Neuronal stem cell (in vitro differentiated cells): ENCODE results near the gene JUN.
A peak's percentile ranks its signal among the peaks of the same experiment; 100 is the strongest.

Source experiments
- DNase-seq: peaks from one replicate; pipeline ENCODE4 v3.0.0-alpha.2; 2013; ENCODE audit warnings: low spot score
- H2AFZ ChIP-seq: one replicate; pipeline ENCODE4 v1.6.1; 2013; ENCODE audit warnings: mild to moderate bottlenecking, low read length, inconsistent platforms
- H2AK5ac ChIP-seq: 2 replicates; pipeline ENCODE4 v1.6.1; 2013; ENCODE audit warnings: low read depth, mild to moderate bottlenecking, inconsistent platforms, low read length, moderate library complexity, mixed read lengths
- H2BK120ac ChIP-seq: 2 replicates; pipeline ENCODE4 v1.6.1; 2013; ENCODE audit warnings: low read depth, mild to moderate bottlenecking, inconsistent platforms, low read length, moderate library complexity, mixed read lengths
- H2BK12ac ChIP-seq: one replicate; pipeline ENCODE4 v1.6.1; 2013; ENCODE audit warnings: low read length, inconsistent platforms
- H2BK15ac ChIP-seq: 2 replicates; pipeline ENCODE4 v1.6.1; 2013; ENCODE audit warnings: mild to moderate bottlenecking, low read length, inconsistent platforms, mixed read lengths
- H2BK5ac ChIP-seq: one replicate; pipeline ENCODE4 v1.6.1; 2013; ENCODE audit warnings: inconsistent platforms, mild to moderate bottlenecking, low read length, moderate library complexity
- H3K14ac ChIP-seq: one replicate; pipeline ENCODE4 v1.6.1; 2013; ENCODE audit warnings: low read length, inconsistent platforms
- H3K18ac ChIP-seq: 2 replicates; pipeline ENCODE4 v1.6.1; 2013; ENCODE audit warnings: low read length, inconsistent platforms
- H3K23ac ChIP-seq: 2 replicates; pipeline ENCODE4 v1.6.1; 2013; ENCODE audit warnings: low read depth, mild to moderate bottlenecking, mixed read lengths, low read length, inconsistent platforms; ENCODE audit not compliant: poor library complexity
- H3K27ac ChIP-seq: replicated peaks from 3 replicates; pipeline ENCODE4 v1.5.1; 2013; ENCODE audit warnings: low read length, inconsistent platforms
- H3K27me3 ChIP-seq, 3 experiments: 2 replicates each; pipeline ENCODE4 v1.6.1; 2013; ENCODE audit warnings: low read length in 3 of 3, mild to moderate bottlenecking in 2 of 3, inconsistent platforms in 1 of 3, low read depth in 1 of 3, mixed read lengths in 1 of 3, moderate library complexity in 1 of 3; ENCODE audit not compliant: control insufficient read depth in 3 of 3, insufficient read depth in 3 of 3
- H3K36me3 ChIP-seq, 2 donors: replicated peaks in 1 of 2; 2 replicates each; pipeline ENCODE4 v1.6.1; 2013; ENCODE audit warnings: low read length in 2 of 2; ENCODE audit not compliant: control insufficient read depth in 2 of 2, insufficient read depth in 2 of 2
- H3K4ac ChIP-seq: 2 replicates; pipeline ENCODE4 v1.6.1; 2013; ENCODE audit warnings: inconsistent platforms, mild to moderate bottlenecking, low read length, moderate library complexity
- H3K4me1 ChIP-seq, 2 donors: 1 replicate in 1 of 2; 2 replicates in 1 of 2; pipeline ENCODE4 v1.6.1; 2013; ENCODE audit warnings: low read length in 2 of 2, low read depth in 1 of 2; ENCODE audit not compliant: control insufficient read depth in 2 of 2, insufficient read depth in 1 of 2
- H3K4me2 ChIP-seq: one replicate; pipeline ENCODE4 v1.6.1; 2013; ENCODE audit warnings: mild to moderate bottlenecking, low read length, inconsistent platforms; ENCODE audit not compliant: insufficient read depth, poor library complexity, severe bottlenecking
- H3K4me3 ChIP-seq, 2 donors: 2 replicates each; pipeline ENCODE4 v1.5.1; 2013; ENCODE audit warnings: low read length in 2 of 2, mild to moderate bottlenecking in 2 of 2, inconsistent platforms in 1 of 2, moderate library complexity in 1 of 2
- H3K79me1 ChIP-seq: one replicate; pipeline ENCODE4 v1.6.1; 2013; ENCODE audit warnings: low read depth, mild to moderate bottlenecking, inconsistent platforms, low read length, moderate library complexity
- H3K9ac ChIP-seq: one replicate; pipeline ENCODE4 v1.6.1; 2013; ENCODE audit warnings: mild to moderate bottlenecking, low read depth, low read length, inconsistent platforms; ENCODE audit not compliant: poor library complexity
- H3K9me3 ChIP-seq, 2 donors: replicated peaks in 1 of 2; 2 replicates each; pipeline versions ENCODE3 to v1.6.1; 2013; ENCODE audit warnings: low read length in 2 of 2, mild to moderate bottlenecking in 2 of 2, inconsistent platforms in 1 of 2, low read depth in 1 of 2, mixed read lengths in 1 of 2, moderate library complexity in 1 of 2; ENCODE audit not compliant: control insufficient read depth in 2 of 2, insufficient read depth in 1 of 2
- H4K8ac ChIP-seq: one replicate; pipeline ENCODE4 v1.6.1; 2013; ENCODE audit warnings: low read depth, mild to moderate bottlenecking, inconsistent platforms, low read length, moderate library complexity
- H4K91ac ChIP-seq: one replicate; pipeline ENCODE4 v1.6.1; 2013; ENCODE audit warnings: low read length, low read depth, mild to moderate bottlenecking, inconsistent platforms; ENCODE audit not compliant: poor library complexity
- WGBS, 2 donors: extraction: QIAGEN DNeasy Blood & Tissue Kit; methylation state at CpG; one replicate each; pipeline ENCODE4 v1.1.7; 2013; ENCODE audit warnings: missing lambda C conversion rate in 2 of 2, mixed read lengths in 1 of 2; ENCODE audit not compliant: insufficient read length in 2 of 2, insufficient replicate concordance in 1 of 2; ENCODE audit errors: extremely low coverage in 2 of 2; 5-methylcytosine and 5-hydroxymethylcytosine counted together

The JUN gene

DNA sequence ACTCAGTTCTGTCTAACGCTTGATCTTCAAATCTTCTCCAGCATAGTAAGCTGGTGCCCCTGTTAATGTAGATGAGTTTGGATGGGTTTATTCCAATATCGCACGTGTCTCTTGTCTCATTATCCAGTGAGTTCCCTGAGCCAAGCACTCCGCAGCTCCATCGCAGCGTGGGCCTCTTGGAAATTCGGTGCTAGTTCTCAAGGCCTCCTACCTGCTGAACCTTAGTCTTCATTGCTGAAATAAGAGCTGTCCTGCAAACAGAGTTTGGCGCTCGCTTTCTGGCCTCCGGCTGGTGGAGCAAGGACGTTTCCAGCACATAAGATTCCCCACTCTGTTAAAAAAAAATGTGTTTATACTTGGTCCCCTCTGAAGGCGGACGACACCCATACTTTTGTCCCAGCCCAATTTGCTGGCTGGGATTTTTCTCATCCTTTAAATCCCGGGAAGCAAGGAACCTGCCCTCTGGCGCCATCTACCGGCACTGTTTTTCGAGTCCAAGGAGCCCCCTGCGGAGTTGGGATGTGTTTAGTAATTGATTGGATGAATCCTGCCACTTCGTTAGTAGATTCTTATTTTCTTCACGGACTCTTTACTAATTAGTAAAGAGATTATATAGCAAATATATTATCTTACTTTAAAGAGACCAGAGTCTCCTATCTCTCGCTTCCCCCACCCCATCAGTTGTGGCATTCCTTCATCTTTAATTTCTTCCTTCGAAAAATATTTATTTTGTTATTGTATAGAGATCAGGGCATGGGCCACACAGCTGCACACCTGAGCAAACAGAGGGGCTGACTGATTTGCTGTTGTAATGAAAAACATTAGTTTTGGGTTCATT lies 14.7 kb downstream of the JUN start:
- no peaks in the 10 kb centered on the region for H3K36me3 ChIP-seq
- H4K8ac ChIP-seq, result no peak overlapping the region
- H3K4me1 ChIP-seq, result peaks cover 4 to 11% of the 10 kb centered on the region in 2 donors
- peak overlapping the region; percentile 23 for H3K18ac ChIP-seq
- no peak overlapping the region for H2BK5ac ChIP-seq
- H3K4ac ChIP-seq, result no peak overlapping the region
- no peak overlapping the region for H3K9ac ChIP-seq
- no peak overlapping the region for H2AFZ ChIP-seq
- H3K14ac ChIP-seq, result no peak overlapping the region
- no peaks in the 10 kb centered on the region for H3K27me3 ChIP-seq
- H3K23ac ChIP-seq, result no peak overlapping the region
- no peak overlapping the region for H2BK12ac ChIP-seq
- peak; percentile 72 for DNase-seq
- no peak overlapping the region for H4K91ac ChIP-seq
- H3K79me1 ChIP-seq, result no peaks in the 10 kb centered on the region
- no peak overlapping the region for H3K4me2 ChIP-seq
- no peak overlapping the region for H3K4me3 ChIP-seq
- H2BK15ac ChIP-seq, result no peak overlapping the region
- no peak overlapping the region for H3K27ac ChIP-seq
- no peak overlapping the region for H2AK5ac ChIP-seq
- WGBS, 2 donors, result no CpG with 5 or more reads among the region's 22 CpGs
- H2BK120ac ChIP-seq, result no peak overlapping the region
- H3K9me3 ChIP-seq, result peaks cover 0 to 2% of the 10 kb centered on the region in 2 donors

DNA sequence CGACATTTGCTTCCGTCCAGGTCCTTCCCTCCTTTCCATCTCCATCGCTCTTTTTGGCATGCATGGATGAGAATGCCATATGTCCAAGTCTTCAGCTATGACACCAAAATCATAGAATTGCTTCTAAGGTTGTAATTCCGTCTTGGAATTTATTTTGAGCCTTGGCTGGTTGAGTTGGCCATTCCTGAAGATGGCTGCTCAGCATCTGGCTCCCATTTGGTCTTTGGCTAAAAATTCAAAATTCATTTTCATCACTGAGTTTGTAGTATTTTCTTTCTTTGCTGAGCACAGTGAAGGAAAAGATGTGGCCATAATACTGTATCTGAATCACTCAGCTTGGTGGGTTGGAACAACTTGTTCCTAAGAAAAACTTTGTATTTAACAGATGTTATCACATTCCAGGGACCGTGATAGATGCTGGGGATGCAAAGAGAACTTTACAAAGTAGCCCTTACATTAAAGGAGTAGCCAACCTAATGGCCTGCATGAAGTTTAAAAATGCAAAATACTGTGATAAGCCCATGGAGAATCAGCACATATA lies 15.6 kb downstream of the JUN start:
- no peak overlapping the region for H2AFZ ChIP-seq
- no peak overlapping the region for H2AK5ac ChIP-seq

DNA sequence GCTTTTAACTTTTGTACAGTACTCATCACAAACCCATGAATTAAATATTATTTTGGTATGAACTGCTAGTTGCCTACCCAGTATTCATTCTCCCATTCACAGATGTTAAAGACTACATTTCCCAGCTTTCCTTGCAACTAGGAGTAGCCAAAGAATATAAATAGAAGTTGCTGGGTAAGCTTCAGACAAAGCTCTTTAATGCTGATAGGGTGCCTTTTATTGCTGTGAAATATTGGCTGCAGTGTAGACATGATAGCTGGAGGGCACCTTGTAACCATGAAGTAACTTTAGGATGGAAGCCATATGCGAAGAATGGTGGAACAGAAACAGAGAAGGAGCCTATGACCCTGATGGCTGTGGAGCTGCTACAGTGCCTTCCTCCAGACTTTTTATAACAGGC lies 16.7 kb downstream of the JUN start:
- H3K27me3 ChIP-seq, result no peaks in the 10 kb centered on the region
- DNase-seq, result no peak
- H2AK5ac ChIP-seq, result no peak overlapping the region
- no peak overlapping the region for H3K18ac ChIP-seq
- H3K4me2 ChIP-seq, result no peak overlapping the region
- no CpG with 5 or more reads among the region's 1 CpG for WGBS, 2 donors
- no peak overlapping the region for H2AFZ ChIP-seq
- H3K79me1 ChIP-seq, result no peaks in the 10 kb centered on the region
- peaks cover 0 to 2% of the 10 kb centered on the region in 2 donors for H3K9me3 ChIP-seq
- no peak overlapping the region for H3K4me3 ChIP-seq
- H2BK5ac ChIP-seq, result no peak overlapping the region
- H2BK12ac ChIP-seq, result no peak overlapping the region
- H2BK15ac ChIP-seq, result no peak overlapping the region
- no peak overlapping the region for H3K4ac ChIP-seq
- H3K36me3 ChIP-seq, result no peaks in the 10 kb centered on the region
- no peaks in the 10 kb centered on the region for H3K4me1 ChIP-seq
- H3K14ac ChIP-seq, result no peak overlapping the region
- no peak overlapping the region for H3K23ac ChIP-seq
- H4K8ac ChIP-seq, result no peak overlapping the region
- no peak overlapping the region for H3K9ac ChIP-seq
- no peak overlapping the region for H3K27ac ChIP-seq
- no peak overlapping the region for H2BK120ac ChIP-seq
- no peak overlapping the region for H4K91ac ChIP-seq

More for the DNA sequence above, 15.6 kb downstream of the JUN start:
- H2BK5ac ChIP-seq, result no peak overlapping the region
- H3K4me2 ChIP-seq, result no peak overlapping the region
- H3K36me3 ChIP-seq, result no peaks in the 10 kb centered on the region
- H3K27ac ChIP-seq, result no peak overlapping the region
- H4K91ac ChIP-seq, result no peak overlapping the region
- WGBS, 2 donors, result no CpG with 5 or more reads among the region's 5 CpGs
- no peak overlapping the region for H3K4me3 ChIP-seq
- H3K27me3 ChIP-seq, result no peaks in the 10 kb centered on the region
- H3K9ac ChIP-seq, result no peak overlapping the region
- H3K4me1 ChIP-seq, result peaks cover 1 to 3% of the 10 kb centered on the region in 2 donors
- H3K79me1 ChIP-seq, result no peaks in the 10 kb centered on the region
- H3K23ac ChIP-seq, result no peak overlapping the region
- H2BK15ac ChIP-seq, result no peak overlapping the region
- no peak for DNase-seq
- H3K14ac ChIP-seq, result no peak overlapping the region
- H3K4ac ChIP-seq, result no peak overlapping the region
- no peak overlapping the region for H3K18ac ChIP-seq
- peaks cover 0 to 2% of the 10 kb centered on the region in 2 donors for H3K9me3 ChIP-seq
- H4K8ac ChIP-seq, result no peak overlapping the region
- no peak overlapping the region for H2BK120ac ChIP-seq
- H2BK12ac ChIP-seq, result no peak overlapping the region

DNA sequence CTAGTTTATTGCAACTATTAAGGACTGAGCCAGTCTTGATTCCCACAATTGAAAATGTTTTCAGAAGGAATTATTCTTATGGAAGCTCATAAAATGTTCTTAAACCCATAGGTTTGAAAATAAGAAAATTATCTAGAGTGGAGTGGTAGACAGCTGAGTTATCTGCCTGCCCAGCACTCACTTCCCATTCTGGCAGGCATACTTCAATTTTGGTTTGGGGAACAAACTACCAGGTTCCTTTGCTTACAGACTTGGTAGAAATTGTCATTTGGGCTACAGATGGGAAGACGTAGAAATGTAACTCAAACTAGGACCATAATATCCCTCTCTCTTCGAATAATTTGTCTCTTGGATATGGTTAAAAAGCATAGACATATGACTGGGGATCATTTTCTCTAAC lies 18.4 kb downstream of the JUN start:
- no peak overlapping the region for H3K14ac ChIP-seq
- H3K27me3 ChIP-seq, result no peaks in the 10 kb centered on the region
- no peak overlapping the region for H2AFZ ChIP-seq
- H2BK15ac ChIP-seq, result no peak overlapping the region
- no peak overlapping the region for H3K4ac ChIP-seq
- no peak overlapping the region for H3K23ac ChIP-seq
- no peak overlapping the region for H3K4me2 ChIP-seq
- no peak overlapping the region for H4K8ac ChIP-seq
- no peak overlapping the region for H3K18ac ChIP-seq
- H3K9ac ChIP-seq, result no peak overlapping the region
- no peaks in the 10 kb centered on the region for H3K4me1 ChIP-seq
- no CpG with 5 or more reads among the region's 2 CpGs for WGBS, 2 donors
- H3K4me3 ChIP-seq, result no peak overlapping the region
- no peaks in the 10 kb centered on the region for H3K36me3 ChIP-seq
- no peak overlapping the region for H4K91ac ChIP-seq
- peaks cover 0 to 2% of the 10 kb centered on the region in 2 donors for H3K9me3 ChIP-seq
- H2AK5ac ChIP-seq, result no peak overlapping the region
- DNase-seq, result no peak
- H3K27ac ChIP-seq, result no peak overlapping the region
- H2BK120ac ChIP-seq, result no peak overlapping the region
- no peak overlapping the region for H2BK12ac ChIP-seq
- no peaks in the 10 kb centered on the region for H3K79me1 ChIP-seq
- no peak overlapping the region for H2BK5ac ChIP-seq
